HG03571 (cell line): ENCODE results near the gene RNF149.
"Not testable (repeated sequence)": the region's sequence is repeated elsewhere in the genome, so short reads cannot be mapped to it uniquely, and the experiment has no call there.

ENCODE experiments used
- ATAC-seq: cut with Tn5 transposase; IDR thresholded peaks from one replicate; pipeline ENCODE4 v1.9.1; 2021; ENCODE audit not compliant: unreplicated experiment

The RNF149 gene

DNA sequence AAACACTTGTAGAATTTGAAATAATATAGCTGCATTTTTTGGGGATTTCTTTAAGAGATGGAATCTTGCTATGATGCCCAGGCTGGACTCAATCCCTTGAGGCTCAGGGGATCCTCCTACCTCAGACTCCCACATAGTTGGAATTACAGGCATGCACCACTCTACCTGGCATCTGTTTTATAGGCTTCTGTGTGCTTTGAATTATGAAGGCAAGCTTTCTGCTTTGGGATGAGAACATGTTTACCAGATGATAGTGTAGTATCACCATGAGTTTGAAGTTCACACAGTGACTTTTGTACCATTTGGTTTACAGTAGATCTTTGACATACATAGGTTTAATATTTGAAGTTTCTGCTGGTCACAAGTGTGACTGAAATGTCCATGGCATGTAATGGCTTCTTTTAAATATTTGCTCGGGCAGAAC, 45.1 kb downstream of the RNF149 start:
- ATAC-seq = no peak

DNA sequence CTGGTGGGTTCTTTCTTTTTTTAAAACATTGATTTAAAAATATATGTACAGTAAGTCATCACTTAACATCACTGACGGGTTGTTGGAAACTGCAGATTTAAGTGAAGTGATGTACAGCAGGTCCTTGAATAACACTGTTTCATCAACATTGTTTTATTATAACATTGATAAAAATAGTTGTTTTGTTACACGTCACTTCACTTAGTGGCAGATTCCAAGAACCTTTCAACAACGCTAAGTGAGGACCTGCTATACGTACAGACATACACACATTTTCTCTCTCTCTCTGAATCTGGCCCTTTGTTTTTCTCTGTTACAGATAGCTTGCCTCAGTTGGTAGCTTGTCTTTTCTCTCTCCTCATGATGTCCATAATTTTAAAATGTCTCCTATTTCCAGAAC, 46.4 kb downstream of the RNF149 start:
- ATAC-seq = no peak

DNA sequence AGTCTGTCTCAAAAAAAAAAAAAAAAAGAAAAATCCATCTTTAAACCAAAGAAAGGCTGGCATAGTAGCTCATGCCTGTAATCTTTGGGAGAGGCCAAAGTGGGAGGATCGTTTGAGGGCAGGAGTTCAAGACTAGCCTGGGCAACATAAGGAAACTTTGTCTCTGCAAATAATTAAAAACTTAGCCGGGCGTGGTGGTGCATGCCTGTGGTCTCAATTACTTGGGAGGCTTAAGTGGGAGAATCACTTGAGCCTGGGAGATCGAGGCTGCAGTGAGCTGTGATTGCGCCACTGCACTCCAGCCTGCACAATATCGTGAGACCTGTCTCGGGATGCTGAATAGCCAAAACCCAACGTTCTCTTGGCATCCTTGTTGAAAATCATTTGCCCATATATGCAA, 49.7 kb downstream of the RNF149 start:
- ATAC-seq = no peak

DNA sequence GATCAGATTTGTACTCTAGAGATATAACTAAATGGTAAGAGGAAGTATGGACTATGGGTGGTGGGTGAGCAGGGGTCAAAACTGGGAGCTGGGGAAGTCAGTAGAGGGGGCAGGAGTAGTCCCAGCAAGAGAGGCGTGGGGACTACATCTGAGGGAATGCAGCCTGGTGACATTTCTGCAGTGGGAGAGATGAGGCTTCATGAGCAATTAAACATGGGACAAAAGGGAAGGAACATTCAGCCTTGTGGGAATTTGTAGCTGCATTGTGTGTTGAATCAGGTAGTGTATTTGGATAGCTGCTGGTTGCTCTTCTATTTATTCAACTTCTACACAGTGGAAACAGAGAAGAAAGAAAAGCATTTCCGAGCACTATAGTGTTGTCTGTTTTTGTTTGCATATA, 52.2 kb downstream of the RNF149 start:
- no peak for ATAC-seq

- no peak for ATAC-seq
Measured at GRCh38 chr2:101255501-101255900, 53.0 kb downstream of the RNF149 start.

DNA sequence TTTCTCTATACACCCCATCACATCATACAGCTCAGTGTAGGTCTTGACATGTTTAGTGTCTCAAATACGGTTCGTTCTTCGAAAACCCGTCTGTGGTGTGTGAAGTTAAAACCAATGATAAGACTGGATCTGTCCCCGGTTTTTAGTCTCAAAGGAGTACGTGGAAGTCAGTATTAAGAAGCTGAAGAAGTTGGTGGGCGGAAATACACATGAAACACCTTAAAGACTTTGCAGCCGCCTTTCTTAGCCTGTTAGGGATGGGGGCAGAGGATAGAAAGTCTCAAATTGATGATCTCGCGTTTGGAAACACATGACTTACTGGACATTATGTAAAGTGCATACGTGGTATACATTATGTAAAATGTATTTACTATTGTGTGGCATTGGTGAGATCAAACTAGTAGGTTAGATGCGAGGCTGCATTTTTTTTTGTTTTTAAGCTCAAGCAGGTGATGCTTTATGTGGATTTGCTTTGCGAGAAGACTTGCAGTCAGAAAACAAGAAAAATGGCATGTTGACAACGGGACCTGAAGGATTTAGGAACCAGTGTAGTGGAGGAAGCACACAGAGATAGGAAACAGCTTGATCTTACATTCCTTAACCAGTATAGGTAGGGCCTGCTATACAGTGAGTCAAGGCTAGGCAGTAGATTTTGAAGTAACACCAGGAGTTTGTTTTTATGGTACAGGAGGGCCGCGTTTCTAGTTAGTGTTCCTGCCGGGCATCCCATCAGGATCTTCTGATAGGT, 54.6 kb downstream of the RNF149 start:
- no peak for ATAC-seq

DNA sequence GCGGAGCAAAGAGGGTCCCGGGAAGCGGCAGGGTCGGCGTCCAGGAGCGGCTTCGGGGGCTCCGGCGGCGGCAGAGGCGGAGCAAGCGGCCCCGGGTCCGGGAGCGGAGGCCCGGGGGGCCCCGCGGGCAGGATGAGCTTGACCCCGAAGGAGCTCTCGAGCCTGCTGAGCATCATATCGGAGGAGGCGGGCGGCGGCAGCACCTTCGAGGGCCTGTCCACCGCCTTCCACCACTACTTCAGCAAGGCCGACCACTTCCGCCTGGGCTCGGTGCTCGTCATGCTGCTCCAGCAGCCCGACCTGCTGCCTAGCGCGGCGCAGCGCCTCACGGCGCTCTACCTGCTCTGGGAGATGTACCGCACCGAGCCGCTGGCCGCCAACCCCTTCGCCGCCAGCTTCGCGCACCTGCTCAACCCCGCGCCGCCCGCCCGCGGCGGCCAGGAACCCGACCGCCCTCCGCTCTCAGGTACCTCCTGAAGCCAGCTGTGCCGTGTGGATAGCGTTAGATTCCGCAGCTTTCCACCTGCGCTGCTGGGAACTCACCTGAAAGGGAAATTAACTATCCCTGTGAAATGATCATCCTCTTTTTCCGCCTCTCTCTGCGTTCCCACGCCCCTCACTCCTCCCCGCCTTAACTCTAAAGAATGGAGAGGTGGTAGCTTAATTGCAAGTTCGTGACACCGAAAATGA, 55.3 kb downstream of the RNF149 start:
- peak; percentile 49 for ATAC-seq

DNA sequence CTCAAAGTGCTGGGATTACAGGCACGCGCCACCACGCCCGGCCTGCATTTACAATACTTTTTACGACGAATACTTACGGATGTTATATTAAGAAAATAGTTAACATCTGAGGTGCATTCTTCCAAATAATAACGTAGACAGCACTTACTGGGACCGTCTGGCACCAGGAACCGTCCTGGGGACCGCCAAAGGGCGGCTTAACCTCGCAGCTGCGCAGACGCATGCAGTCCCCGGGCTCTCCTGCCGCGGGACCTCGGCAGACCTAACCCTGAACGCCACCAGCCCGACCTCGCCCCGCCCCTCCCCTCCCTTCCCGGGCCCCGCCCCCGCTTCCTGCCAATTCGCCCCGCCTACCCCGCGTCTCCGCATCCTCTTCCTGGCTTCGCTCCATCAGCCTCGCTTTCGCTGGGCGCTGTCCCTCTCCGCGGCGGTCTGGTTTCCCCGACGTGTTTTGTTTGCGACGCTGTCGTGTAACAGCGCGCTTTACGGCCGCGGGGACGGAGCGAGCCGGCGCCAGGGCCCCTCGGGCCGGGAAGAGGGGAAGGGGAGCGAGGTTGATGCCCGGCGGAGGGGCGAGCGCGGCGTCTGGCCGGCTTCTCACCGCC, 56.0 kb downstream of the RNF149 start, which contains the start of gene CNOT11:
Gene CNOT11, plus strand, starts transcription at position 479 of the 605 bp plus-strand sequence. Its CDS starts 79 bp downstream, at position 558.
- ATAC-seq = peak; percentile 85

DNA sequence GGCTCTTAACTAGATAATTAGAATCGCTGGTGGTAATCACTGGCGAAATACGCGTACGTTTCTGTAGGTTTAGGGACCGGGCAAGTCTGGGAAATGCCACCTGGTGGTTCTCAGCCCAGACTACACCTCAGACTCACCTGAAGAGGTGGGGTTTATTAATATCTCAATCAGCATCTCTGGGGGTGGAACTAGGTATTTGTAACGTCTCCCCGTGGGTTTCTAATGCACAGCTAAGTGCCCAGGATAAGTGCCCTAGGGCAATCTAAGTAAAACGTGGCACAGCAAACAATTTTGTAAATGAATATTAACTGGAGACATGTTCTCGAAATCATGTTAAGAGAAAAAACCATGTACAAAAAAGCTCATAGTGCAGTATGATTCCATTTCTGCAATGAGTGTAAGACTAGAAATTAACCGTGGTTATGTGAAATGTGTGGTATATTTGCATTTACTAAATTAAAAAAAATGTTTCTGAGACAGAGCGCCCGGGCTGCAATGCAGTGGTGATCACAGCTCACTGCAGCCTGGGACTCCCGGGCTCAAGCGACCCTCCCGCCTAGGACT, 56.6 kb downstream of the RNF149 start:
- ATAC-seq = peak; percentile 46

DNA sequence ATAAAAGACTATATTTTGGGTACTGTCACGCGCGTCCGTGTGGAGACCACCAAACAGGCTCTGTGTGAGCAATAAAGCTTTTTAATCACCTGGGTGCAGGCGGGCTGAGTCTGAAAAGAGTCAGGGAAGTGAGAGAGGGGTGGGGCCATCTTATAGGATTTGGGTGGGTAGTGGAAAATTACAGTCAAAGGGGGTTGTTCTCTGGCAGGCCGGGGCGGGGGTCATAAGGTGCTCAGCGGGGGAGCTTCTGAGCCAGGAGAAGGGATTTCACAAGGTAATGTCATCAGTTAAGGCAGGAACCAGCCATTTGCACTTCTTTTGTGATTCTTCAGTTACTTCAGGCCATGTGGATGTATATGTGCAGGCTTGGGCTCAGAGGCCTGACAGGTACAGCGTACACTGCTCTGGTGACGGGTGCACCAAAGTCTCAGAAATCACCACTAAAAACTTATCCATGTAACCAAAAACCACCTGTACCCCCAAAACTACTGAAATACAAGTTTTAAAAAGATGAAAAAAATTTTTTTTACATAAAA, 57.2 kb downstream of the RNF149 start:
- ATAC-seq = not testable (repeated sequence)

GRCh38 chr2:101249826-101250225, 58.7 kb downstream of the RNF149 start:
- no peak for ATAC-seq

GRCh38 chr2:101248756-101249155, 59.7 kb downstream of the RNF149 start:
- not testable (repeated sequence) for ATAC-seq

DNA sequence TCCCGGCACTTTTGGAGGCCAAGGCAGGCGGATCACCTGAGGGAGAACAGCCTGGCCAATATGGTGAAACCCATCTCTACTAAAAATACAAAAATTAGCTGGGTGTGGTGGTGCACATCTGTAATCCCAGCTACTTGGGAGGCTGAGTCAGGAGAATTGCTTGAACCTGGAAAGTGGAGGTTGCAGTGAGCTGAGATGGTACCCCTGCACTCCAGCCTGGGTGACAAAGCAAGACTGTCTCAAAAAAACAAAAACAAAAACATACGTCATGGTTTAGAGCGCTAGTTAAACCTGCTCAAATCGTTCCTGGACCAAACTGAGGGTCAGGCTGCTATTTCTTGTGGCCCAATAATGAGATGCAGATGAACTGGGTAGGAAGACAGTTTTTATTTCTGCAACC, 63.0 kb downstream of the RNF149 start:
- ATAC-seq = not testable (repeated sequence)

DNA sequence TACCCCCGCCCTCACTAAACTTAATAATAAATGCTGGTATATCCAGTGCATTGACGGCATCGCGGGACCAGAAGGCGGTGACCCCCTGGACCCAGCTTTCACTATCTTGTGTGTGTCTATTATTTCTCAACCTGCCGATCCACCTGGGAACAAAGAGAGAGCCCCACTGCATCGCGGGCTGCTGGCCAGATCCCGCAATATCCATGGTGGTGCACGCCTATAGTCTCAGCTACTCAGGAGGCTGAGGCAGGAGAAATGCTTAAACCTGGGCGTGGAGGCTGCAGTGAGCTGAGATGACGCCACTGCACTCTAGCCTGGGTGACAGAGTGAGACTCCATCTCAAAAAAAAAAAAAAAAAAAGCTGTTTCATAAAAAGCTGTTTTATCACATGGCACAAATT, 63.6 kb downstream of the RNF149 start:
- not testable (repeated sequence) for ATAC-seq

- not testable (repeated sequence) for ATAC-seq
Measured at GRCh38 chr2:101244373-101244772, 64.1 kb downstream of the RNF149 start.

DNA sequence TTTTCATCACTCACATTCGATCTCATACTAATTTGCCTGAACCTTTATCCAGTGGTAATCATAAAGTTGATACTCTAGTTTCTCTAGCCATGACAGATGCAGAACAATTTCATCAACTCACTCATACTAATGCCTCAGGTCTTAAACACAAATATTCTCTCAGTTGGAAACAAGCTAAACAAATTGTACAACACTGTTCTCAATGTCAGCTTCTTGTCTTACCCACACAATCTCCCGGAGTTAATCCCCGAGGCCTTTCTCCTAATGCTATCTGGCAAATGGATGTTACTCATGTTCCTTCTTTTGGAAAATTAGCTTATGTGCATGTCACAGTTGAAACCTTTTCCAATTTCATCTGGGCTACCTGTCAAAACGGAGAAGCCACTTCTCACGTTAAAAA, 67.3 kb downstream of the RNF149 start:
- ATAC-seq = no peak

DNA sequence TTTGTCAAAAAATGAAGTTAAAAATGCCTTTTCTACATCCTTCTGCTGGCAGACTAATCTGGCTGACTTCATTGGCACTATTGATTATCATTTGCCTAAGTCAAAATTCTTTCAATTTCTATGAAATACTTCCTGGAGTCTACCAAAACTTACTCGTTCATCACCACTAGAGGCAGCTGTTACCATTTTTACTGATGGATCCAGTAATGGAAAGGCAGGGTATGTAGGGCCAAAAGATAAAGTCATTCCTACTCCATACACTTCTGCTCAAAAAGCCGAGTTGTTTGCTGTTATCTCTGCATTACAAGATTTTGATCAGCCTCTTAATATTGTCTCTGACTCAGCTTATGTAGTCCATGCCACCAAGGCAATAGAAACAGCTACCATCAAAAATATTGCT, 67.8 kb downstream of the RNF149 start:
- ATAC-seq = not testable (repeated sequence)

GRCh38 chr2:101239760-101240118, 68.8 kb downstream of the RNF149 start:
- not testable (repeated sequence) for ATAC-seq

DNA sequence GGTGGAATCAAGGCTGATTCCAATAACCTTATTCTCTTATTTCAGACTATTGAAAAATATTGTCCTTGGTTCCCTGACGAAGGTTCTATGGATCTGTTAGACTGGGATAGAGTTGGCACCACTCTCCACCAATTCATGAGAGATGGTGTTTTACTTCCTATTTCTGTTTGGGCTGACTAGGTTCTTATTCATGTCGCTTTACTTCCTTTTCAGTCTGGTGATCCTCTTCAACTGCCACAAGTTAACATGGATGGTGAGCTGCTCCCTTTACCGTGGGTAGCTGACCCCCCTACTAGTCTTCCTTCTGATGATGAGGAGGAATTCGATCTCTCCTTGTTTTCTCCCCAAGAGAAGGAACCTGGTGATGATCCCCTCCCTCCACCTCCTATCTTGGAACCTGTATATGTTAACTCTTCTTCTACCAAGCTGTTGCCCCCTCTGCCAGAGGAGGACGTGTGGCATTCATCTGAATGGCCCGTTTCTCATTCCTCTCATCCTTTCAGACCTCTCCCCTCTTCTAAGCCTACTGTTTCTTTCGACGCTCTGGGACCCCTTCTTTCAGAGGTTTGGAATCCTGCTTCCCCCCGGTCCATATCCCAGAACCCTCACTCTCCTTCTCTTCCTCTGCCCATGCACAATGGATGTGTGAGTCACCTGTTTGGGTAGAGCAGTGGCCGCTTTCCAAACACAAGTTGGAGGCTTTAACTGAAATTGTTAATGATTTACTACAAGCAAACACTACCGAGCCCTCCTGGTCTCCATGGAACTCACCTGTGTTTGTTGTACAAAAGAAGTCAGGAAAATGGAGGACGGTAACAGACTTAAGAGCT, 69.4 kb downstream of the RNF149 start:
- no peak for ATAC-seq

DNA sequence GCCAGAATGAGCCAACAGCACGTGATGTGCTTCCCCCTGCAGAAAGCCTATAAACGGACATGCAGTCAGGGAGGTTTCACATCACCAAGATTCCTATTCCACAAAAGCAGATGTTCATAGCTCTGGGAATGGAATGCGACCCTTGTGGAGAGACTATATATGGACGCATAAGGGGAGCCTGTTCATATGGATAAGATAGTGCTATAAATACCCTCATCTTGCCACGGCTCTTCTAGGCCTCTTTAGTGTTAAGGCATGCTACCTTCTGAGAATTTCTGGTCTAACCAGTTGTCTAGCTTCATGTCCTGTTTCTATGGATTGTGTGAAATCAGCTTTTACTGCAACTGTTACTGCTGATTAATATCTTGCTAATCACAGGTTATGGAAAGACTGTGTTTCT, 70.6 kb downstream of the RNF149 start:
- ATAC-seq = not testable (repeated sequence)
